PC-3 (cell line): ENCODE data around the gene SHROOM3.

Source experiments
- CTCF ChIP-seq: fragments of 300-600 bp; sonication (generic); conservative IDR thresholded peaks from 2 replicates; pipeline ENCODE4 v1.5.1; 2017; ENCODE audit warnings: antibody characterized with exemption, low read depth, mild to moderate bottlenecking, low read length
- EZH2 ChIP-seq: fragments of 300-600 bp; sonication (generic); IDR thresholded peaks from one replicate; pipeline ENCODE4 v1.6.1; 2017; ENCODE audit warnings: antibody characterized with exemption, mild to moderate bottlenecking, low read length; ENCODE audit not compliant: unreplicated experiment
- EZH2phosphoT487 ChIP-seq: fragments of 300-600 bp; sonication (generic); IDR thresholded peaks from 2 replicates; pipeline ENCODE4 v1.6.1; 2018; ENCODE audit warnings: mild to moderate bottlenecking, antibody characterized with exemption, low read length, borderline replicate concordance

- no peak for TF ChIP-seq CTCF
- no peak for TF ChIP-seq EZH2
- no peak for TF ChIP-seq EZH2phosphoT487
Observed at GRCh38 chr4:76726176-76726575, 291.1 kb downstream of the SHROOM3 start.
